GM12874 (cell line): ENCODE data around the gene UBE2J2.

Experiments used
- TF ChIP-seq, protein P1 (sequence below): IDR thresholded peaks from 2 replicates; pipeline ENCODE4 v1.5.1; 2011; ENCODE audit warnings: low read depth, mild to moderate bottlenecking, control low read depth, low read length, moderate library complexity; ENCODE audit not compliant: insufficient read depth

Gene UBE2J2

DNA sequence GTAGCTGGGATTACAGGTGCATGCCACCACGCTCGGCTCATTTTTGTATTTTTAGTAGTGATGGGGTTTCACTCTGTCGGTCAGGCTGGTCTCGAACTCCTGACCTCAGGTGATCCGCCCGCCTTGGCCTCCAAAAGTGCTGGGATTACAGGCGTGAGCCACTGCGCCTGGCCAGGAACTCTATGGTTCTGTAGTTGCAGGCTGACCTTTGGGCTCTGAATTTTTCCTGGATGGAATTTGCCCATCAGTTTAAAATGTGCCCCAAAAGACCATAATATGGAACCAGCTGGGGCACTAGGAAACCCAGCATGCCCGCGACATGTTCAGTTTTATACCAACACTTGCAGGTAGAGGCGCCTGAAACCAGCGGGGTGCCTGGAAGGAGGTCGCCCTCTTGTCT lies 5.0 kb upstream of the UBE2J2 start:
- TF ChIP-seq, protein P1, sequence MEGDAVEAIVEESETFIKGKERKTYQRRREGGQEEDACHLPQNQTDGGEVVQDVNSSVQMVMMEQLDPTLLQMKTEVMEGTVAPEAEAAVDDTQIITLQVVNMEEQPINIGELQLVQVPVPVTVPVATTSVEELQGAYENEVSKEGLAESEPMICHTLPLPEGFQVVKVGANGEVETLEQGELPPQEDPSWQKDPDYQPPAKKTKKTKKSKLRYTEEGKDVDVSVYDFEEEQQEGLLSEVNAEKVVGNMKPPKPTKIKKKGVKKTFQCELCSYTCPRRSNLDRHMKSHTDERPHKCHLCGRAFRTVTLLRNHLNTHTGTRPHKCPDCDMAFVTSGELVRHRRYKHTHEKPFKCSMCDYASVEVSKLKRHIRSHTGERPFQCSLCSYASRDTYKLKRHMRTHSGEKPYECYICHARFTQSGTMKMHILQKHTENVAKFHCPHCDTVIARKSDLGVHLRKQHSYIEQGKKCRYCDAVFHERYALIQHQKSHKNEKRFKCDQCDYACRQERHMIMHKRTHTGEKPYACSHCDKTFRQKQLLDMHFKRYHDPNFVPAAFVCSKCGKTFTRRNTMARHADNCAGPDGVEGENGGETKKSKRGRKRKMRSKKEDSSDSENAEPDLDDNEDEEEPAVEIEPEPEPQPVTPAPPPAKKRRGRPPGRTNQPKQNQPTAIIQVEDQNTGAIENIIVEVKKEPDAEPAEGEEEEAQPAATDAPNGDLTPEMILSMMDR: no peak

DNA sequence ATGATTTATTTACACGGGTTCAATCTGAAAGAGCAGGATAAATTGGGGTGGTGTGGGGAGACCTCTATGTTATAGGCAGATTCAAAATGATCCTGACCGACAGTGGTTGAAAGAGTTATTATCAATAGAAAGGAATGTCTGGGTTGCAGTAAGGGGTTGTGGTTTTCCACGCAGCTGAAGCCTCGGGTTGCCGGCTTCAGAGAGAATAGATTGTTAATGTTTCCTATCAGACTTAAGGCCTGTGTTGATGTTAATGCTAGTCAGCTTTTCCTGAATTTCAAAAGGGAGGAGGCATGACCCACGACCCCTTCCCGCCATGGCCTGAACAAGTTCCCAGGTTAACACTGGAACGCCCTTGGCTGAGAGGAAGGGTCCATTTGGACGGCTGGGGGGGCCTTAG lies 2.2 kb upstream of the UBE2J2 start:
- TF ChIP-seq, protein P1: no peak

DNA sequence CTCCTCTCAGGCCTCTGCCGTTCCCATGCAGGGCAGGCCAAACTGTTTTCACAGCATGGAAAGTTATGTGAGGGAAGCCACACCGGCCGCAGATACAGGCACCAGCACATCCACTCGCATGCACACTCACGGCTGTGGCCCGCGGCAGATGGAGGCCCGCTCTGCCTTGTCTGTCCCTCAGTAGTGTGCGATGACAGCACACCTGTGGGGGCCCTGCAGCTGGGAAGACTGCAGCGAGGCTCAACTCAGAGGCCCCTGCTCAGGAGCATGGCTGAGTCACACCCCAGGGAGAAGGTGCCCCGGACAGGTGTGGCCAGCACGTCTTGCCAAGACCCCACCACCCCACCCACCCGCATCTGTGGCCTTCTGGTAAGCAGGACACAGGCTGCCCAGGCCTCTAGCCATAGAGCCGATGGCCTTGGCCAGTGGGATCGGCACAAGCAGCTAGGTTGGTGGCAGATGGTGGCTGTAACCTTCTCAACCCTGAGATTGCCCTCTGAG lies 1.3 kb upstream of the UBE2J2 start:
- TF ChIP-seq, protein P1: no peak

DNA sequence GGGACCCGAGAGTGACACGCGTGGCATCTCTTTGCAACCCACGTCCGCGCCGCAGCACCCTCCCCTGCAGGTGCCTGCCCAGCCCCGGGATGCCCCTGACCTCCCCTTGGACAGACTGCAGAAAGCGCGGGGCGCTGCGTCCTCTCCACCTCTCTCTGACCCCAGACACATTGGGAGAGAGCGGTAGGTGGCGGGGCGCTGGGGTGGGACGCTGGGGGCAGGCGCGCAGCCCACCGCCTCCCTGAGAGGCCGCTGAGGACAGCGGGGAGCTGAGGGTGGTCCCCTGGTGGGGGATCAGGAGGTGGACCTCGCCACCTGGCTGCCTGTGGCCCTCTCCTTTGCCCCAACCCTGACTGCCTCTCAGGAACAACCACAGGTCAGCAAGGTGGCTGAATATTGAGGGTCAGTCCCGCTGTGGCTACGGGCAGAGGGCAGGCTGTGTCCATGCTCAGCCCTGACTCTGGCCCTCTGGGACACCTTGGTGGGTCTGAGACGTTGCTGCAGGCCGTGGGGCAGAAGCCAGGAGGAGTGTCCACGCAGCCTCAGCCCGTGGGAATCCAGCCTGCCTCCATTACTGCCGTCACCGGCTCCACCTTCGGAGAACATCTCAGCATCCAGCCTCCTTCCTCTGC lies 761 bp upstream of the UBE2J2 start:
- TF ChIP-seq, protein P1: no peak

DNA sequence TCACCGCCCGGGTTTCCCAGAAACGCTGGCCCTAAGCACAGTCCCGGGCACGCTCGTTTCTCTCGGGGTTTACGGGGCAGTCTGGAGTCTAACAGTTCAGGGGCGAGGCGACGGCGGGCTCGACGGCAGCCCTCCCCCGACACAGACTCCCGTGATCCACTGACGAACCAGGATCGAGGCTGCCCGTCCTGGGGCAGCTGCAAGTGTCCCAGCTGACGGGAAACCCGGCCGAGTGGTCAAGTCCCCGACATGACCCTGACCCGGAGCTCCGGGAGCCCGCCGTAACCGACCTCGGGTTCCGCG lies 494 bp downstream of the UBE2J2 start:
- TF ChIP-seq, protein P1: no peak

DNA sequence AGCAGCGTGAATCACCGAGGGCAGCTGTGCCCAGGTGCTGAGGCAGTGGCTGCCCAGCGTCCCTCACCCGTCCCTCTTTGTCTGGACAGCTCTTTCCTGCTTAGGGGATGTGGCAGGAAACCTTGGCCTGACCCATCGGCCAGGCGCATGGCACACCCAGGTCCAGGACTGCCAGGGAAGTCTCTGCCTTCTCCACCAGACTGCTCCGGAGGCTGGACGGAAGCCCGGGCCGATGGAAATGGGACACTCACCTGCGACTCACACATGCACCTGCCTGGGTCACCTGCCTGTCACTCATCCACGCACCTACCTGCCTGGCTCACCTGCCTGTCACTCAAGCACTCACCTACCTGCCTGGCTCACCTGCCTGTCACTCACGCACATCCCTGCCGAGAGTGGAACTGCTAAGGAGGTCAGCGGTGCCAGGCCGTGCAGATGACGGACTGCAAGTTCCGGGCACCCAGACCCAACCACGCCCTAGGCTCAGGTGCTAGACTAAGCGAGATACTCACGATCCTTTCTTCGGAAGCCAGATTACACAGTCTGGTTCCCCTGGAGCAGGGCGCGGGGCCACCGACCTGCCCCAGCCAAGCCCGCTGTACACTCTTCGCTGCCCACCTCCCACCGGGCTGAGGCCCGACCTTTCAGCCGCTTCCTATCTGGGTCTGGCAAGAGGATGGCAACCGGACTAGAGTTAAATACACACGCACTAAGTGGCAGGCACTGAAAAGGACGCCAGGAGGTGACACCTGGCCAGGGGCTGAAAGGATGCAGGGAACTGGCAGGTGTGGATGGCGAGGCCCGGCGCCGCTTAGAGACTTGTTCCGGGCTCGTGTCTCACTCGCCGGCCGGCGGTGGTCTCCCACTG lies 1.1 kb downstream of the UBE2J2 start:
- TF ChIP-seq, protein P1: no peak

DNA sequence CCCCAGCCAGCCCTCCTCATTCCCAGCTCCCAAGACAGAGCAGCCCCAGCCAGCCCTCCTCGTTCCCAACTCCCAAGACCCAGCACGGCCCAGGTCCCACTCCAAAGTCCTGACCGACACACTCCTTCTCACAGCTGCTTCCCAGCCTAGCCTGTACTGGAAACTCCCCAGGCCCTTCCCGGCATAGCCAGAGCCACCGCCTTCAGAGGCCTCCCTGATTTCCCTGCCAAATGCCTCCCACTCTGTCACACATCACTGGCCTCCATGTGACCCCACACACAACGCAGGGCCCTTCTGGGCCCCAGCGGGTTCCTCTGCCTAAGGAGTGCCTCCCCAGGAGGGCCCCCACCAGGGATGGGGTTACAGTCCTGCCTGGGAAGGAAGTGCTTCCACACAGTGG lies 2.8 kb downstream of the UBE2J2 start:
- TF ChIP-seq, protein P1: no peak
